Activated T-helper 9 cell treated with anti-CD3 and anti-CD28 coated beads, Interleukin-2, amount 50 U/mL, for 16 hours (primary cell): Measurements from ENCODE around the gene MMP26.
"Not testable (repeated sequence)": the region's sequence is repeated elsewhere in the genome, so short reads cannot be mapped to it uniquely, and the experiment has no call there.

ENCODE experiments used
- DNase-seq: peaks from one replicate; pipeline ENCODE4 v3.0.0-alpha.2; 2020; ENCODE audit warnings: low read depth

Gene MMP26

DNA sequence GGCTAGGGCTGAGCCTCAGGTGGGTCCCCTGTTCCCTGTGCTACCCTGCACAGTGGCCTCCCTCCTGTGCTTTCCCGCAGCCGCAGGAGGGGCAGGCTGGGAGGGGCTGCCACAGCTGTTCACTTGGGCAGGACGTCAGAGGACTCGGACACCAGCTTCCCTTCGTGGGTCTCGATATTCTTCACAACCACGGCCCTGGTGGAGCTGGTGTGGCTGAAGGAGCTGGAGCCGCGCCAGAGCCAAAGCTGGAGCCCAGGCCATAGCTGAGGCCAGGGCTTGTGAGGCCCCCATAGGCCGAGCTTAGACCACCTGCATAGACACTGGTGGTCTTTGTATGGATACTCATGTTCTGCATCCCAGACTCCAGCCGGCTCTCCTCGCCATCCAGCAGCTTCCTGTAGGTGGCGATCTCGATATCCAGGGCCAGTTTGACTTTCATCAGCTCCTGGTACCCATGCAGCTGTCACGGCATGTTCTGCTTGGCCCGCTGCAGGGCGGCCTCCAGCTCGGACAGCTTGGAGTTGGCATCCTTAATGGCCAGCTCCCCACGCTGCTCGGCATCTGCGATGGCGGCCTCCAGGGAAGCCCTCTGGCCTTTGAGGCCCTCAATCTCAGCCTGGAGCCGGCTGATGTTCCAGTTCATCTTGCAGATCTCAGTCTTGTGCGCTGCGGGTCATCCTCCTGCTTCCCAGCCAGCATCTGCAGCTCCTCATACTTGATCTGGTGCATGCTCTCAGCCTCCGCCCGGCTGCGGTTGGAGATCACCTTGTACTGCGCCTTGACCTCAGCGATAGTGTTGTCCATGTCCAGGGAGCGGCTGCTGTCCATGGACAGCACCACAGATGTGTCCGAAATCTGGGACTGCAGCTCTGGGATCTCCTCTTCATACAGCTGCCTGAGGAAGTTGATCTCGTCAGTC lies 18.3 kb downstream of the MMP26 start:
- DNase-seq, result not testable (repeated sequence)

DNA sequence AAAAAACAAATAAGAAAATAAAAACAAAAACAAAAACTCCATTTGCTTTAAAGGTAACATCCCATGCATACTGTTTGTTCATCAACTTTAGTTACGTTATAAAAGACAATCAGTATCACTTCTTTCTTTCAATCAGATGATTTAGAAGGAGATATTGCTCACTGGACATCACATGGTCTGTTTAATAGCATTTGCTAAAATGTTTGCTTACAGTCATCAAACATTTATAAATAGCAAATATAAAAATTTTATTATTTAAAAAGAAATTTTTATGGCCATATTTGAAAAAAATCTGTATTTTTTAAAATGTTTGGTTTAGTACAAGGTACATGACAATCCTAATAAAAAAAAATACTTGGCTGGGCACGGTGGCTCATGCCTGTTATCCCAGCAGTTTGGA lies 22.6 kb downstream of the MMP26 start:
- no peak for DNase-seq

DNA sequence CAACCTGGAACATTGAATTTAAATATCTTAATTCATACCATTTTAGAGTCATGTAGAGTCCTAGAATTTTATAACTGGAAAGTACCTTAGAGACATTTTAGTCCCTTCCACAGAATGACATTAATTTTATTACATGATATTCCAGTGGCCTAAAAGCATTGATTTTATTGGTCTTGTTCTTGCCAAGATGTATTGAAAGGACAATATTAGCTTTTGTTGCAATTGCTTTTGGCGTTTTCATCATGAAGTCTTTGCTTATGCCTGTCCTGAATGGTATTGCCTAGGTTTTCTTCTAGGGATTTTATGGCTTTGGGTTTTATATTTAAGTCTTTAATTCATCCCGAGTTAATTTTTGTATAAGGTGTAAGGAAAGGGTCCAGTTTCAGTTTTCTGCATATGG lies 36.2 kb downstream of the MMP26 start:
- DNase-seq, result no peak

DNA sequence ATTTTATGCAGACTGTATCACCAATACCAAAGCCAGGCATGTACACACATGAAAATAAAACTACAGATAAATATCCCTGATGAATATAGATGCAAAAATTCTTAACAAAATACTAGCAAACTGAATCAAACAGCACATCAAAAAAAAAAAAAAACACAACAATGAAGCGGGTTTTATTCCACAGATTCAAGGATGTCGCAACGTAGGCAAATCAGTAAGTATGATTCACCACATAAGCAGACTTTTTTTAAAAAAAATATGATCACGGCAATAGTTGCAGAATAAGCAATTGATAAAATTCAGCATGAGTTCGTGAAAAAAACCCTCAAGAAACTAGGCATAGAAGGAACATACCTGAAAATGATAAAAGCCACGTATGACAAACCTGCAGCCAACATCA lies 43.9 kb downstream of the MMP26 start:
- no peak for DNase-seq

DNA sequence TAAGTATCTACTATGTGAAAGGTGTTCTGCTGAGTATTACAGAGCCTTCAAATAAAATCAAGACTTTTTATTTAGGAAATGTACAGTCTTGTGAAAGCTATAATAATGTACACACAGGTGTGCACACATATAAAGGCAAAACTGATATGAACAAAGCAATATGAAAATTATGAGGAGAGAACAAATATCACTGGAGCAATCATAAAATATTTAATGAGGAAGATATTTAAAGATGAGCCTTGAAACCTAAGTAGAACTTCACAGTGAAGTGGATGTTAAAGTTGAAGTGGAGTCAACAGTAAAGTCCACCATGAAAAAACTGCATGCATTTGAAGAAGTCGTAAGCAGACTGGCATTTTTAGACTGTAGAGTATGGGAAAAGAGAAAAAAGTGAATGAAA lies 46.6 kb downstream of the MMP26 start:
- DNase-seq, result no peak
